Type B pancreatic cell (in vitro differentiated cells): ENCODE measurements around the gene ZNF614. TPM values are rescaled to one million over a fixed set of nuclear protein-coding genes. Genes with fewer than 3 reads are reported as not detected.
A peak's percentile ranks its signal among the peaks of the same experiment; 100 is the strongest.
"Not testable (repeated sequence)": the region's sequence is repeated elsewhere in the genome, so short reads cannot be mapped to it uniquely, and the experiment has no call there.

Source experiments
- DNase-seq: peaks from one replicate; pipeline ENCODE4 v3.0.0; 2021; ENCODE audit warnings: mixed read lengths; ENCODE audit not compliant: unreplicated experiment; ENCODE audit errors: extremely low spot score
- H3K27ac Mint-ChIP-seq: 2 replicates; pipeline ENCODE4 v1.8.0; 2021; ENCODE audit warnings: mild to moderate bottlenecking, mixed read lengths
- H3K27me3 Mint-ChIP-seq: 2 replicates; pipeline ENCODE4 v1.8.0; 2021; ENCODE audit warnings: mixed read lengths
- H3K36me3 Mint-ChIP-seq: 2 replicates; pipeline ENCODE4 v1.8.0; 2021; ENCODE audit warnings: mixed read lengths
- H3K4me1 Mint-ChIP-seq: one replicate; pipeline ENCODE4 v1.8.0; 2021; ENCODE audit warnings: mixed read lengths; ENCODE audit not compliant: unreplicated experiment
- H3K4me3 Mint-ChIP-seq: 2 replicates; pipeline ENCODE4 v1.8.0; 2021; ENCODE audit warnings: mild to moderate bottlenecking, mixed read lengths
- H3K9me3 Mint-ChIP-seq: 2 replicates; pipeline ENCODE4 v1.8.0; 2021; ENCODE audit warnings: mixed read lengths
- CTCF ChIP-seq: fragments of 200-600 bp; sonication (generic); conservative IDR thresholded peaks from 2 replicates; pipeline ENCODE4 v1.5.0; 2021; ENCODE audit warnings: antibody characterized with exemption, mild to moderate bottlenecking
- total RNA-seq: library from RNA; stranded (reverse); gene quantifications from 2 replicates; pipeline ENCODE4 v1.2.1, GENCODE V29; 2021; ENCODE audit warnings: low replicate concordance

The ZNF614 gene
- total RNA-seq, 1 donor from 2014 or later = 14.0 TPM

DNA sequence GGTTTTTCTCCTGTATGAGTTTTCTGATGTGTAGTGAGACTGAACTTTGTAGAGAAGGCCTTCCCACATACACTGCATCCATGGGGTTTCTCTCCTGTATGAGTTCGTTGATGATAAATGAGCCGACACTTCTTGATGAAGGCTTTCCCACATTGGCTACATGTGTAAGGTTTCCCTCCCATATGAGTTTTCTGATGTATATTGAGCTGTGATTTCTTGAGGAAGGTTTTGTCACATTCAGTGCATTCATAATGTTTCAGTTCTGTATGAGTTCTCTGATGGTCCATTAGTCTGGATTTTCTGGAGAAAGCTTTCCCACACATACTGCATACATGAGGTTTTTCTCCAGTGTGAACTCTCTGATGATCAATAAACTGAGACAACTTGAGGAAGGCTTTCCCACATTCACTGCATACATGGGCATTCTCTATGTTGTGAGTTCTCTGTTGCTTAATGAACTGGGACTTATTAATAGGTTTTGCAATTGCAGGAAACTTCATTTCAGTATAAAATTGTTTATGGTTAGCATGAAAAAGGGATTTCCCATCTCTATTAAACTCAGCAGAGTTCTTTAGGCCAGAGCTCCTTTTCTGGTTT, 34.0 kb downstream of the ZNF614 start:
- DNase-seq = no peak
- H3K4me1 Mint-ChIP-seq = no peaks in the 10 kb centered on the region
- no peak for TF ChIP-seq CTCF
- H3K27me3 Mint-ChIP-seq = no peaks in the 10 kb centered on the region
- H3K27ac Mint-ChIP-seq = no peak overlapping the region
- H3K4me3 Mint-ChIP-seq = no peak overlapping the region
- H3K36me3 Mint-ChIP-seq = peaks cover 72% of the 10 kb centered on the region
- peaks cover 35% of the 10 kb centered on the region for H3K9me3 Mint-ChIP-seq

DNA sequence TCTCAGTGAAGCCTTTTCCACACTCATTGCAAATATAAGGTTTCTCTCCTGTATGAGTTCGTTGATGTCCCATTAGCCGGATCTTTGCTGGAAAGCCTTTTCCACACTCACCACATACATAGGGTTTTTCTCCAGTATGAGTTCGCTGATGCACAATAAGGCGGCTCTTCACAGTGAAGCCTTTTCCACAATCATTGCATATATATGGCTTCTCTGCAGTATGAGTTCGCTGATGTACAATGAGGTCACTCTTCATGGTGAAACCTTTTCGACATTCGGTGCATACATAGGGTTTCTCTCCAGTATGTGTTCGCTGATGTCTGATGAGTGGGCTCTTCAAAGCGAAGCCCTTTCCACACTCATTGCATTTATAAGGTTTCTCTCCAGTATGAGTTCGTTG, 34.8 kb downstream of the ZNF614 start:
- TF ChIP-seq CTCF = no peak
- Mint-ChIP-seq H3K9me3 (peaks cover 38% of the 10 kb centered on the region), H3K27ac (no peak overlapping the region), H3K4me1 (no peaks in the 10 kb centered on the region), H3K36me3 (peaks cover 68% of the 10 kb centered on the region), H3K4me3 (no peak overlapping the region), H3K27me3 (no peaks in the 10 kb centered on the region)
- DNase-seq = no peak

GRCh38 chr19:51986309-51987291, 41.6 kb downstream of the ZNF614 start, which contains the start of gene ZNF350:
TSS of gene ZNF350 (minus strand) at chr19:51986840. CDS start at chr19:51974360, 12,480 bp downstream.
- Mint-ChIP-seq H3K36me3 (peaks cover 25% of the 10 kb centered on the region), H3K27ac (peak within 1 kb of the TSS; percentile 92), H3K4me1 (peaks cover 8% of the 10 kb centered on the region), H3K27me3 (no peaks in the 10 kb centered on the region), H3K9me3 (peaks cover 13% of the 10 kb centered on the region), H3K4me3 (peak within 1 kb of the TSS; percentile 98)
- TF ChIP-seq CTCF = no peak
- DNase-seq = peak; percentile 87

- Mint-ChIP-seq H3K36me3 (peaks cover 37% of the 10 kb centered on the region), H3K9me3 (peaks cover 14% of the 10 kb centered on the region), H3K27me3 (no peaks in the 10 kb centered on the region), H3K27ac (no peak overlapping the region), H3K4me3 (no peak overlapping the region), H3K4me1 (peaks cover 8% of the 10 kb centered on the region)
- no peak for DNase-seq
- no peak for TF ChIP-seq CTCF
Measured at GRCh38 chr19:51983361-51983760, 44.8 kb downstream of the ZNF614 start.

DNA sequence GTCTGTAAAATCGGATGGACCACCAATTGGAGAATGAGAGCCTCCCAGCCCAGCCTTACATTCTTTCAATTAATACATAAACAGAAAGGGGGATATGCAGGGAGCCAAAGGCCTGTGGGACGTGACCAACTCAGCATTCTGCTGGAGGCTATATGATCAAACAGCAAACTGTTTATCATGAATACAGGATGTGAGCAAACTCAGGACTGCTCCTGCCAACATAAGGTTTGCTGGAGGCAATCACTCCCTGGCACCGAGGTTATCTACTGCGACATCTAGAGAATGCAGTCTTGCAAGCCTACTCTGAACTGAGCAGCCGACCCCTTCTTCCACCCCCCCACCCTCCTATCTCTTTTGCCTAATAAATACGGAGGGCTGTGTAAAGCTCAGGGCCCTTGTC, 47.3 kb downstream of the ZNF614 start:
- Mint-ChIP-seq H3K9me3 (peaks cover 12% of the 10 kb centered on the region), H3K36me3 (peaks cover 46% of the 10 kb centered on the region)
- not testable (repeated sequence) for H3K4me1 Mint-ChIP-seq, H3K27me3 Mint-ChIP-seq, H3K4me3 Mint-ChIP-seq, H3K27ac Mint-ChIP-seq, DNase-seq
